Breast epithelium (tissue), 3 donors: ENCODE measurements around the gene C16orf87.

Experiments
- POLR2A ChIP-seq: fragments of 450-650 bp; IDR thresholded peaks from one replicate; pipeline ENCODE4 v1.6.1; 2016; ENCODE audit warnings: antibody characterized with exemption, mild to moderate bottlenecking, moderate library complexity
- TF ChIP-seq, protein P1 (sequence below), 3 donors: fragments of 450-650 bp; IDR thresholded peaks; one replicate each; pipeline ENCODE4 v1.5.1; 2016 to 2017; ENCODE audit warnings: antibody characterized with exemption in 3 of 3, mild to moderate bottlenecking in 3 of 3, moderate library complexity in 3 of 3

GRCh38 chr16:46763147-46763546, 67.8 kb downstream of the C16orf87 start:
- TF ChIP-seq, protein P1, sequence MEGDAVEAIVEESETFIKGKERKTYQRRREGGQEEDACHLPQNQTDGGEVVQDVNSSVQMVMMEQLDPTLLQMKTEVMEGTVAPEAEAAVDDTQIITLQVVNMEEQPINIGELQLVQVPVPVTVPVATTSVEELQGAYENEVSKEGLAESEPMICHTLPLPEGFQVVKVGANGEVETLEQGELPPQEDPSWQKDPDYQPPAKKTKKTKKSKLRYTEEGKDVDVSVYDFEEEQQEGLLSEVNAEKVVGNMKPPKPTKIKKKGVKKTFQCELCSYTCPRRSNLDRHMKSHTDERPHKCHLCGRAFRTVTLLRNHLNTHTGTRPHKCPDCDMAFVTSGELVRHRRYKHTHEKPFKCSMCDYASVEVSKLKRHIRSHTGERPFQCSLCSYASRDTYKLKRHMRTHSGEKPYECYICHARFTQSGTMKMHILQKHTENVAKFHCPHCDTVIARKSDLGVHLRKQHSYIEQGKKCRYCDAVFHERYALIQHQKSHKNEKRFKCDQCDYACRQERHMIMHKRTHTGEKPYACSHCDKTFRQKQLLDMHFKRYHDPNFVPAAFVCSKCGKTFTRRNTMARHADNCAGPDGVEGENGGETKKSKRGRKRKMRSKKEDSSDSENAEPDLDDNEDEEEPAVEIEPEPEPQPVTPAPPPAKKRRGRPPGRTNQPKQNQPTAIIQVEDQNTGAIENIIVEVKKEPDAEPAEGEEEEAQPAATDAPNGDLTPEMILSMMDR (IDR thresholded peaks at IDR 0.05) = no peak
- TF ChIP-seq POLR2A = no peak
